Activated naive CD8-positive, alpha-beta T cell (primary cell): ENCODE measurements around the gene PCYT2.
A peak's percentile ranks its signal among the peaks of the same experiment; 100 is the strongest.

Experiments
- H3K27ac Mint-ChIP-seq: one replicate; pipeline ENCODE4 v1.8.0; 2021; ENCODE audit warnings: mixed read lengths
- H3K27me3 Mint-ChIP-seq: one replicate; pipeline ENCODE4 v1.8.0; 2021; ENCODE audit warnings: mixed read lengths
- H3K36me3 Mint-ChIP-seq: one replicate; pipeline ENCODE4 v1.8.0; 2021; ENCODE audit warnings: mixed read lengths
- H3K4me1 Mint-ChIP-seq: one replicate; pipeline ENCODE4 v1.8.0; 2021; ENCODE audit warnings: low read depth, mixed read lengths
- H3K4me3 Mint-ChIP-seq: one replicate; pipeline ENCODE4 v1.8.0; 2021; ENCODE audit warnings: mild to moderate bottlenecking, mixed read lengths
- H3K9me3 Mint-ChIP-seq: one replicate; pipeline ENCODE4 v1.8.0; 2021; ENCODE audit warnings: low read depth, mixed read lengths

PCYT2 gene

GRCh38 chr17:81870131-81870980, 40.8 kb downstream of the PCYT2 start:
- Mint-ChIP-seq H3K36me3 (no peaks in the 10 kb centered on the region), H3K4me3 (peak overlapping the region; percentile 91)

DNA sequence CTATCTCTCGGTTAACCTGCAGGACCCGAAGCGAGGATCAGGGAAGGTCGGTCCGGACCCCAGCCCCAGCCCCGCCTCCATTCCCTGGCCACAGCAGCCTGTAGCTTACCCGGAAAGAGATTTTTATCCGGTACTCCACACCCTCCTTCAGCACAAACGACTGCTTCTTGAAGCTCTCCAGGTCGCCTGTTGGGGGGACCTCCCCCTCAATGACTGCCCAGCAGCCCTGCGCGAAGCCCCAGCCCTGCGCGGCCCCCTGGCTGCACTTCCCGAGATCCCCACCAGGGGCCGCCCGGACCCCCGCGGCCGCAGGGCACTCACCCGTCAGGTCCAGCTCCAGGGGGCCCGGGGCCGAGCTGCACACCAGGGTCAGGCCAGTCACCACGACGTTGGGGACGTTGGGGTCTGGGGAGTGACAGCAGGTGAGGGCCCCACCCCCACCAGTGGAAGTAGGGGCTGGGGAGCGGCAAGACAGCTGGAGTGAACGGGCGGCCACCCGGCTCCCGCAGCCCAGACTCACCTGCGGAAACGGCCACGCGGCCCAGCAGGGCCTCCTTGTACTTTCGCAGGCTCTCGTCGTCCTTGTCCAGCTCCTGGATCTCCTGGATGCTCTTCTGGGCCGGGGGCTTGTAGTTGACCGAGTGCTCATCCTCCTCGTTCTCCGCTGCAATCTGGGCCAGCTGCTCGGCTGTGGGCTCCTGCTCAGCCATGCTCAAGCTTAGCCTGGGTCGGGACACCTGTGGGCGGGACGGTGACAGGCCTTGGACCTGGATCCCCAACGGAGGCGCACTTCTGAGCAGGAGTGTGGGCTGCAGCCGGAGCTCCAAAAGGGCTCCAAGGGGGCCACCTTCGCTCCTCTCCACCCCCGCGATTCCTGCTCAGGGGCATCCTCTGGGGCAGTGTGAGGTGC, 41.7 kb downstream of the PCYT2 start:
- peaks cover 37% of the 10 kb centered on the region for H3K4me1 Mint-ChIP-seq
- no peaks in the 10 kb centered on the region for H3K36me3 Mint-ChIP-seq
- no peaks in the 10 kb centered on the region for H3K27me3 Mint-ChIP-seq
- peak overlapping the region; percentile 86 for H3K27ac Mint-ChIP-seq
- H3K4me3 Mint-ChIP-seq, result peak overlapping the region; percentile 91
- H3K9me3 Mint-ChIP-seq, result no peaks in the 10 kb centered on the region

More at GRCh38 chr17:81870131-81870980, 40.8 kb downstream of the PCYT2 start:
- Mint-ChIP-seq H3K27ac (peak overlapping the region; percentile 86), H3K4me1 (peaks cover 39% of the 10 kb centered on the region), H3K27me3 (no peaks in the 10 kb centered on the region), H3K9me3 (no peaks in the 10 kb centered on the region)

GRCh38 chr17:81868674-81869220, 42.5 kb downstream of the PCYT2 start:
- Mint-ChIP-seq H3K27ac (no peak overlapping the region), H3K9me3 (no peaks in the 10 kb centered on the region), H3K4me3 (peak overlapping the region; percentile 91), H3K4me1 (peaks cover 30% of the 10 kb centered on the region), H3K27me3 (no peaks in the 10 kb centered on the region), H3K36me3 (no peaks in the 10 kb centered on the region)

GRCh38 chr17:81867991-81868673, 43.1 kb downstream of the PCYT2 start:
- Mint-ChIP-seq H3K9me3 (no peaks in the 10 kb centered on the region), H3K36me3 (peaks cover 2% of the 10 kb centered on the region), H3K27ac (no peak overlapping the region), H3K27me3 (no peaks in the 10 kb centered on the region), H3K4me3 (peak overlapping the region; percentile 60), H3K4me1 (peaks cover 31% of the 10 kb centered on the region)

- Mint-ChIP-seq H3K27me3 (no peaks in the 10 kb centered on the region), H3K36me3 (peaks cover 5% of the 10 kb centered on the region), H3K4me1 (peaks cover 31% of the 10 kb centered on the region), H3K9me3 (no peaks in the 10 kb centered on the region), H3K27ac (peak overlapping the region; percentile 58), H3K4me3 (no peak overlapping the region)
Observed at GRCh38 chr17:81867170-81867990, 43.8 kb downstream of the PCYT2 start.

GRCh38 chr17:81866440-81867169, 44.6 kb downstream of the PCYT2 start:
- Mint-ChIP-seq H3K9me3 (no peaks in the 10 kb centered on the region), H3K4me3 (peak overlapping the region; percentile 13), H3K27ac (peak overlapping the region; percentile 58), H3K4me1 (peaks cover 29% of the 10 kb centered on the region), H3K36me3 (peaks cover 5% of the 10 kb centered on the region), H3K27me3 (no peaks in the 10 kb centered on the region)

DNA sequence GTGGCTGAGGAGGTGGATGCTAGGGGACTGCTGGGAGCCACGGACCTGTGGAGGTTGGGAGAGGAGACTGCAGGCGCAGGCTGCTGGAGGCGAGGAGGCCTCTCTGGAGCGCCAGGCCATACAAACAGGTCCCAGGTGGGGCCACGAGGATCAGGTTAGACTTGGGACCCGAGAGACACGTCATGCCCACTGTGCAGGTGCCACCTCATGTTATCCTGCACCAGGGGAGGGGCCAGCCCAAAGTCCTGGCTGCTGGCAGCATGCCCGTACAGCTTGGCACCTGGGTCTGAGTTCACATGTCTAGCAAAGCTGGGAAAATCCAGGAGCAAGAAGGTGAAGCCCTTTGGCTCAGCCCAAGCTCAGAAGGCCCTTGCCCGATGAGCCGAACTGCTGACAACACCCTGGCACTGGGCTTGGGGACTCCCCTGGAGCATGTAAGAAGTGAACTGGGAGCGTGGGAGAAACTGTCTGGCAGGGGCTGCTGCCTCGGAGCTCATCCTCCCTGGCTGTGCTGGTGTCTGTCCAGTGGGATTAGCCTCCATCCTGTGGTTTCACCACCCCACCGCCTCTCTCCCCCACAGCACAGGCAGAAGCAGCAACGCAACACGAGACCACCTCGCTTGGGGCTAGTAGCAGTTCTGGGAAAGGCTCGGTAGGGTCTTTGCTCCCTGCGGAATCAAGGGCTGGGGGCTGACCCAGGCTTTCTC, 45.3 kb downstream of the PCYT2 start:
- Mint-ChIP-seq H3K27me3 (no peaks in the 10 kb centered on the region), H3K9me3 (no peaks in the 10 kb centered on the region), H3K4me1 (peaks cover 29% of the 10 kb centered on the region), H3K4me3 (no peak overlapping the region), H3K27ac (no peak overlapping the region), H3K36me3 (peaks cover 5% of the 10 kb centered on the region)

GRCh38 chr17:81865358-81865732, 45.9 kb downstream of the PCYT2 start:
- Mint-ChIP-seq H3K4me1 (peaks cover 29% of the 10 kb centered on the region), H3K9me3 (no peaks in the 10 kb centered on the region), H3K27me3 (no peaks in the 10 kb centered on the region), H3K36me3 (peaks cover 5% of the 10 kb centered on the region), H3K27ac (no peak overlapping the region), H3K4me3 (no peak overlapping the region)

GRCh38 chr17:81863833-81864768, 47.1 kb downstream of the PCYT2 start:
- H3K9me3 Mint-ChIP-seq, result no peaks in the 10 kb centered on the region
- H3K27me3 Mint-ChIP-seq, result no peaks in the 10 kb centered on the region
- H3K4me3 Mint-ChIP-seq, result peak overlapping the region; percentile 84
- H3K4me1 Mint-ChIP-seq, result peaks cover 30% of the 10 kb centered on the region
- H3K36me3 Mint-ChIP-seq, result peaks cover 9% of the 10 kb centered on the region
- H3K27ac Mint-ChIP-seq, result peak overlapping the region; percentile 22

- Mint-ChIP-seq H3K9me3 (no peaks in the 10 kb centered on the region), H3K4me1 (peaks cover 30% of the 10 kb centered on the region), H3K27ac (peak overlapping the region; percentile 91), H3K27me3 (no peaks in the 10 kb centered on the region), H3K4me3 (peak overlapping the region; percentile 84), H3K36me3 (peaks cover 9% of the 10 kb centered on the region)
Observed at GRCh38 chr17:81863123-81863675, 48.0 kb downstream of the PCYT2 start.

GRCh38 chr17:81860756-81861568, 50.2 kb downstream of the PCYT2 start:
- Mint-ChIP-seq H3K4me3 (peak overlapping the region; percentile 96), H3K27me3 (no peaks in the 10 kb centered on the region), H3K36me3 (peaks cover 9% of the 10 kb centered on the region), H3K27ac (peak overlapping the region; percentile 94), H3K4me1 (peaks cover 30% of the 10 kb centered on the region), H3K9me3 (no peaks in the 10 kb centered on the region)
